Panc1 (cell line): ENCODE data around the gene F11.

Experiments
- CTCF ChIP-seq: fragments of 450-650 bp; IDR thresholded peaks from 2 replicates; pipeline ENCODE4 v1.5.1; 2017; ENCODE audit warnings: mild to moderate bottlenecking
- POLR2AphosphoS5 ChIP-seq: IDR thresholded peaks from 2 replicates; pipeline ENCODE4 v1.6.1; 2012; ENCODE audit warnings: mild to moderate bottlenecking, low read depth, low read length, moderate library complexity

- TF ChIP-seq POLR2AphosphoS5 (no peak), CTCF (no peak)
Measured at GRCh38 chr4:186335793-186336192, 69.8 kb downstream of the F11 start.
